GM13976 (cell line): ENCODE data around the gene STK32B.

Source experiments
- DNase-seq: peaks from one replicate; pipeline ENCODE4 v3.0.0; 2012; ENCODE audit warnings: low spot score
- in situ Hi-C: fragments of 300-500 bp; cut with MboI; formaldehyde crosslinking; loops from one replicate; pipeline ENCODE4 v1.12.0; 2022; ENCODE audit warnings: low sequenced_read_pairs, mixed read lengths, inconsistent platforms; ENCODE audit not compliant: unreplicated experiment
- TF ChIP-seq, protein P1 (sequence below): IDR thresholded peaks from 2 replicates; pipeline ENCODE4 v1.5.1; 2012; ENCODE audit warnings: borderline replicate concordance, mild to moderate bottlenecking; ENCODE audit not compliant: insufficient read depth; ENCODE audit errors: extremely low read depth, missing control alignments, control extremely low read depth

Gene STK32B

DNA sequence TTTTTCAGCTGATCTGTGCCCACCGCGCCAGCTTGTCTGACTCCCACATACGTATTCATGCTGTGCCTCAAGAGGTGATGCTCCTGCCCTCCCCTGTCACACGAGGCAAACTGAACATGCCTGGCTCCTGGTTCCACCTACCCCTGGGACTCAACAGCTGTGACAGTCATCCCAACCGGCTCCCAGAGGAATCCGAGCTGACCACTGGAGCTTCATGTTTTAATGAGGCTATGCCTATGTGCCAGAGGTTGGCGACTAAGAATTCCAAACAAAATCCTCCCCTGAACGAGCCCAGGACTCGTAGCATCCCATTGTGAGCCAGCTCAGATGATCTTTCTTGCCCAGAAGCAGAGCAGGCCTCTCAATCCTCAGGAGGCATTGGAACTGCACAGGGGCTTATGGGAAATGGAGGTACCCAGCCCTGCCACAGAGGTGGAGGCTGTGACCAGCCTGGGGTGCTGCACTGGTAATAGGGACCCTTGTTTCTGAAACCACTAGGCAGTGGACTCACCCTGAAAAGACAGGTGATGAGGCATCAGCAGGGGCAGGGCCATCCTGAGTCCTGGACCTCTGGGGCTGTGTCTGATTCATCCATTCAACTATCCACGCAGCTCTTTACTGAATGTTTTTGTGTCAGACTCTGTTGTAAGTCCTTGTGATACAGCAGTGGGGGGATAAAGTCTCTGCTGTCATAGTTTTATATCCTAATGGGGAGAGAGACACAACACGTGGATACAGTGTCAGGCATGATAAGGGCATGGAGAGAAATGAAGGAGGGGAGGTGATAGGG lies 332.1 kb downstream of the STK32B start:
- TF ChIP-seq, protein P1, sequence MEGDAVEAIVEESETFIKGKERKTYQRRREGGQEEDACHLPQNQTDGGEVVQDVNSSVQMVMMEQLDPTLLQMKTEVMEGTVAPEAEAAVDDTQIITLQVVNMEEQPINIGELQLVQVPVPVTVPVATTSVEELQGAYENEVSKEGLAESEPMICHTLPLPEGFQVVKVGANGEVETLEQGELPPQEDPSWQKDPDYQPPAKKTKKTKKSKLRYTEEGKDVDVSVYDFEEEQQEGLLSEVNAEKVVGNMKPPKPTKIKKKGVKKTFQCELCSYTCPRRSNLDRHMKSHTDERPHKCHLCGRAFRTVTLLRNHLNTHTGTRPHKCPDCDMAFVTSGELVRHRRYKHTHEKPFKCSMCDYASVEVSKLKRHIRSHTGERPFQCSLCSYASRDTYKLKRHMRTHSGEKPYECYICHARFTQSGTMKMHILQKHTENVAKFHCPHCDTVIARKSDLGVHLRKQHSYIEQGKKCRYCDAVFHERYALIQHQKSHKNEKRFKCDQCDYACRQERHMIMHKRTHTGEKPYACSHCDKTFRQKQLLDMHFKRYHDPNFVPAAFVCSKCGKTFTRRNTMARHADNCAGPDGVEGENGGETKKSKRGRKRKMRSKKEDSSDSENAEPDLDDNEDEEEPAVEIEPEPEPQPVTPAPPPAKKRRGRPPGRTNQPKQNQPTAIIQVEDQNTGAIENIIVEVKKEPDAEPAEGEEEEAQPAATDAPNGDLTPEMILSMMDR, result no peak
- no peak for DNase-seq
- in situ Hi-C loops, result no loop called here

- DNase-seq, result no peak
- in situ Hi-C loops, result no loop called here
These were observed 334.5 kb downstream of the STK32B start for GRCh38 chr4:5385741-5386311.

DNA sequence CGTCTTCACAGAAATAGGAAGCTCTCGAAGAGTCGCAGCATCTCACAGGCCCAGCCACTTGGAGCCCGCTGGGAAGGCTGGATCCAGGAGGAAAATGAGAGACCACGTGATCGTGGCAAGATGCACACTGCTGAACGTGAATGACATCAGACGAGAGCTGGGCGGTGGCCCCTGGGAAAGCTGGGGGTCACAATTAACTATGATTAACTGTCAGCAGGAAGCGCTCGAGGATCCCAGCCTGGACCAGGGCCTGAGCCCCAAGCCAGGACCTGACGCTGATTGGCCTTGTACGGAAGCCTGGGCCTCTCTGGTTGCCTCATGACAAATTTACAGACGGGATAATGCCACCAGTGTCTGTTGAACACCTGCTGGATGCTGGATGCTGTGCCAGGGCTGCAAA lies 335.6 kb downstream of the STK32B start:
- in situ Hi-C loops, result no loop called here
- TF ChIP-seq, protein P1, result no peak

More at GRCh38 chr4:5385741-5386311, 334.5 kb downstream of the STK32B start:
- TF ChIP-seq, protein P1, result no peak

DNA sequence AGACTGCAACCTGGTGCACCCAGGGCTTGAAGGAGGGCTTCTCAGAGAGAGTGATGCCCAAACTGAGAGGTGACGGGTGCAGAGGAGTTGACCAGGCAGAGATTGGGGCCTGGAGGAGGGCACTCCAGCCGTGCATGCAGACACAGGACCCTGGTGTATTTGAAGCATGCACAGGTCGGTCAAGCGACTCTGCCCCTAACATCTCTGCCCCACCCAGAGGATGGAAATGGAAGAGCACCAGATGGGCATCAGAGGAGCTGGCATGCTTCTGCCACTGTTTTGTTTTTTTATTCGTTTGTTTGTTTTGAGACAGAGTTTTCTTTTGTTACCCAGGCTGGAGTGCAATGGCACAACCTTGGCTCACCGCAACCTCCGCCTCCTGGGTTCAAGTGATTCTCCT lies 336.2 kb downstream of the STK32B start:
- in situ Hi-C loops, result no loop called here
- TF ChIP-seq, protein P1, result no peak
- DNase-seq, result no peak

More for the DNA sequence above, 335.6 kb downstream of the STK32B start:
- DNase-seq, result no peak

DNA sequence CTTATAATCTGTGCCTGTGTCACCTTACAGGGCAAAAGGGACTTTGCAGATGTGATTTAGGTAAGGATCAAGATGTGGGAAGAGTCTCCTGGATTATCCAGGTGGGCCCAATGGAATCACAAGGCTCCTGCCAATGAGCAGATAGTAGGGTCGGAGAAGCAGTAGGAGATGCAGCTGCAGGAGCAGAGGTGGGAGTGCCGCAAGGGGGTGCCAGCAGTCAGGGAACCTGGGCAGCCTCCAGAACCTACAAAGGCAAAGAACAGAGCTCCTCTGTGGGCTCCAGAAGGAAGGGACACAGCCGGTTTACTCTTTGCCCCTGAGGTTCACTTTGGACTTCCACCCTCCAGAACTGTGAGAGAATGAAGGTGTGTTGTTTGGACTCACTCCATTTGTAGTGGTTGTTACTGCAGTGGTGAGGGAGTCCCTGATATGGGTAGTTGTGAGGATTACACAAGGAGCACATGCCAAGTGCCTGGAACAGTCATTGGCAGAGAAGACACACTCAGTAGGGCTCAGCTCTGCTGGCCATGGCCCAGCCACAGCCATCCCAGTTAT lies 338.6 kb downstream of the STK32B start:
- DNase-seq, result no peak
- TF ChIP-seq, protein P1, result no peak
- in situ Hi-C loops, result no loop called here

GRCh38 chr4:5391492-5391891 lies 340.2 kb downstream of the STK32B start:
- TF ChIP-seq, protein P1, result no peak
- in situ Hi-C loops, result no loop called here
- no peak for DNase-seq
